Caco-2 (cell line): Measurements from ENCODE around the gene HERPUD2. TPM values are rescaled to one million over a fixed set of nuclear protein-coding genes. Genes with fewer than 3 reads are reported as not detected.
A peak's percentile ranks its signal among the peaks of the same experiment; 100 is the strongest.

ENCODE experiments used
- BruUV-seq: library from RNA; stranded (reverse); fragments of 400-500 nt; replicated peaks from 2 replicates; lab custom pipeline; 2021; lab: Mats Ljungman, UMichigan
- CTCF ChIA-PET: fragments of 300-600 bp; sonication (Branson Sonifier 250); formaldehyde crosslinking; loops from one replicate; lab custom pipeline; 2022; ENCODE audit warnings: antibody characterized with exemption; lab: Charles Lee
- POLR2A ChIA-PET: fragments of 300-600 bp; sonication (Branson Sonifier 250); formaldehyde crosslinking; loops from one replicate; lab custom pipeline; 2022; ENCODE audit warnings: antibody characterized with exemption; lab: Charles Lee
- DNase-seq, 2 experiments: peaks; one replicate each; pipeline versions ENCODE4 v3.0.0 to v3.0.0-alpha.2; 2020 to 2022
- H3K27me3 ChIP-seq: replicated peaks from 2 replicates; pipeline ENCODE4 v1.6.0; 2011; ENCODE audit warnings: low read length; ENCODE audit not compliant: control insufficient read depth, insufficient read depth
- H3K36me3 ChIP-seq: 2 replicates; pipeline ENCODE4 v1.5.1; 2011; ENCODE audit warnings: low read length; ENCODE audit not compliant: control insufficient read depth, insufficient read depth
- H3K4me1 ChIP-seq: fragments of 250-450 bp; sonication (Bioruptor Pico); 2 replicates; pipeline ENCODE4 v1.5.1; 2020; ENCODE audit warnings: mild to moderate bottlenecking
- H3K4me3 ChIP-seq: 2 replicates; pipeline ENCODE4 v1.5.1; 2011; ENCODE audit warnings: low read depth, mild to moderate bottlenecking, control low read depth, low read length
- H3K9me3 ChIP-seq: fragments of 250-450 bp; sonication (Bioruptor Pico); 2 replicates; pipeline ENCODE4 v1.5.1; 2020; ENCODE audit warnings: mild to moderate bottlenecking, moderate library complexity
- H3K27ac Mint-ChIP-seq: one replicate; pipeline ENCODE4 v1.8.0; 2022; ENCODE audit warnings: mixed read lengths; ENCODE audit not compliant: unreplicated experiment
- H3K27me3 Mint-ChIP-seq: one replicate; pipeline ENCODE4 v1.8.0; 2022; ENCODE audit warnings: mixed read lengths; ENCODE audit not compliant: insufficient read depth, unreplicated experiment
- H3K36me3 Mint-ChIP-seq: one replicate; pipeline ENCODE4 v1.8.0; 2022; ENCODE audit warnings: mild to moderate bottlenecking, mixed read lengths; ENCODE audit not compliant: insufficient read depth, unreplicated experiment
- H3K4me1 Mint-ChIP-seq: one replicate; pipeline ENCODE4 v1.8.0; 2022; ENCODE audit warnings: low read depth, mixed read lengths; ENCODE audit not compliant: unreplicated experiment
- H3K4me3 Mint-ChIP-seq: one replicate; pipeline ENCODE4 v1.8.0; 2022; ENCODE audit warnings: mild to moderate bottlenecking, moderate library complexity, mixed read lengths; ENCODE audit not compliant: unreplicated experiment
- H3K9me3 Mint-ChIP-seq: one replicate; pipeline ENCODE4 v1.8.0; 2022; ENCODE audit warnings: mixed read lengths; ENCODE audit not compliant: unreplicated experiment
- intact Hi-C: fragments of 100-400 bp; cut with micrococcal nuclease; formaldehyde crosslinking; loops from one replicate; pipeline ENCODE4 v1.10.0; 2022; ENCODE audit not compliant: unreplicated experiment
- total RNA-seq: library from RNA; stranded (reverse); gene quantifications from 2 replicates; pipeline ENCODE4 v1.2.3, GENCODE V29; 2022
- TF ChIP-seq, protein P1 (sequence below), 2 experiments: fragments of 200-600 bp in 1 of 2; IDR thresholded peaks; 1 replicate in 1 of 2; 2 replicates in 1 of 2; pipeline versions ENCODE4 v1.5.1 to v1.8.0; 2011 to 2022; ENCODE audit warnings: antibody characterized with exemption in 1 of 2, control low read depth in 1 of 2, inconsistent platforms in 1 of 2, low read depth in 1 of 2, low read length in 1 of 2, mild to moderate bottlenecking in 1 of 2, moderate library complexity in 1 of 2; ENCODE audit not compliant: insufficient read depth in 1 of 2, severe bottlenecking in 1 of 2, unreplicated experiment in 1 of 2

Gene HERPUD2
- total RNA-seq, 1 experiment from 2014 or later = 25.2 TPM

DNA sequence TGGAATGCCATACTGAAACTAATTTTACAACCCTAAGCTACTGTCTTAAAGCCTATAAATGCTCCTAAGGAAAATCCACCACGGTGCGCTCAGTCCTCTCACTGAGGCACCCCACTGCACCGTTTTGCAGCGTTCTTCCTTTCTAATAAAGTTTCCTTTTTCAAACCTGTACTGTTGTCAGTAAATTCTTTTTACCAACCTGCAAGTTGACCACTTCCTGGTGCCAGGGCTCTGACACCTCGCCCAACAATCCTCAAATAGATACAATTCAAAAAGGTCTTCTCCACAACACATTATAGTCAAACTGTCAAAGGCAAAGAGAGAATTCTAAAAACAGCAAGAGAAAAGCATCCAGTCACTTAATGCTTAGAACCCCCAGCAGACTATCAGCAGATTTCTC, 42.8 kb downstream of the HERPUD2 start:
- ChIA-PET POLR2A (no interaction called here), CTCF (no interaction called here)
- H3K4me3 Mint-ChIP-seq = no peak overlapping the region
- TF ChIP-seq, protein P1, sequence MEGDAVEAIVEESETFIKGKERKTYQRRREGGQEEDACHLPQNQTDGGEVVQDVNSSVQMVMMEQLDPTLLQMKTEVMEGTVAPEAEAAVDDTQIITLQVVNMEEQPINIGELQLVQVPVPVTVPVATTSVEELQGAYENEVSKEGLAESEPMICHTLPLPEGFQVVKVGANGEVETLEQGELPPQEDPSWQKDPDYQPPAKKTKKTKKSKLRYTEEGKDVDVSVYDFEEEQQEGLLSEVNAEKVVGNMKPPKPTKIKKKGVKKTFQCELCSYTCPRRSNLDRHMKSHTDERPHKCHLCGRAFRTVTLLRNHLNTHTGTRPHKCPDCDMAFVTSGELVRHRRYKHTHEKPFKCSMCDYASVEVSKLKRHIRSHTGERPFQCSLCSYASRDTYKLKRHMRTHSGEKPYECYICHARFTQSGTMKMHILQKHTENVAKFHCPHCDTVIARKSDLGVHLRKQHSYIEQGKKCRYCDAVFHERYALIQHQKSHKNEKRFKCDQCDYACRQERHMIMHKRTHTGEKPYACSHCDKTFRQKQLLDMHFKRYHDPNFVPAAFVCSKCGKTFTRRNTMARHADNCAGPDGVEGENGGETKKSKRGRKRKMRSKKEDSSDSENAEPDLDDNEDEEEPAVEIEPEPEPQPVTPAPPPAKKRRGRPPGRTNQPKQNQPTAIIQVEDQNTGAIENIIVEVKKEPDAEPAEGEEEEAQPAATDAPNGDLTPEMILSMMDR (IDR thresholded peaks at IDR 0.05; ENCODE audit: insufficient read depth in 1 of 2, low read depth in 1 of 2, low read length in 1 of 2, severe bottlenecking in 1 of 2, unreplicated experiment in 1 of 2) = no peak
- peaks cover 42% of the 10 kb centered on the region for H3K4me1 Mint-ChIP-seq
- no peaks in the 10 kb centered on the region for H3K27me3 ChIP-seq
- intact Hi-C loops = no loop called here
- H3K36me3 ChIP-seq = 0 out of 2 replicates have a peak, but pooled peaks cover 2% of the 10 kb centered on the region
- no peak for DNase-seq
- H3K27me3 Mint-ChIP-seq = no peaks in the 10 kb centered on the region
- H3K36me3 Mint-ChIP-seq = peaks cover 20% of the 10 kb centered on the region
- H3K4me1 ChIP-seq = peaks cover 58% of the 10 kb centered on the region
- H3K9me3 ChIP-seq = peaks cover 7% of the 10 kb centered on the region
- peak overlapping the region; percentile 2 for H3K27ac Mint-ChIP-seq
- BruUV-seq = no TSS peak
- H3K9me3 Mint-ChIP-seq = peaks cover 26% of the 10 kb centered on the region
- H3K4me3 ChIP-seq = no peak overlapping the region

DNA sequence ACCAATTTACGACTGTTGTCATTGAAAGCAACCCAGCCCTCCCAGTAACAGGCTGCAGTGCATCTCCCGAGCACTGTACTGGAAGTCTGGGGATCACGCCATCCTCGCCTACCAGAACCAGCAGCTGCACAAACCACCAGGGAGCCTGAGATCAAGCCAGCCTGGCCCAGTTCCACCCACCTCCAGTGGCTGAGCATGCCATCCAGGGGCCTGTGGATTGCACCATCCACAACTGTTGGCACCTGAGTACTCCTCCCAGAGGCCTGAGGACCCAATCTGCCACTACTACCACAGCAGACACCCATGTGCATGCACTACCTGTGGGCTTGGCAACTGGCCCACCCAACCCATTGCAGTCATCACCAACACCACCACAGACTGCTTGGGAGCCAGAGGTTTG, 44.2 kb downstream of the HERPUD2 start:
- peaks cover 7% of the 10 kb centered on the region for H3K9me3 ChIP-seq
- H3K36me3 Mint-ChIP-seq = peaks cover 20% of the 10 kb centered on the region
- CTCF ChIA-PET = no interaction called here

DNA sequence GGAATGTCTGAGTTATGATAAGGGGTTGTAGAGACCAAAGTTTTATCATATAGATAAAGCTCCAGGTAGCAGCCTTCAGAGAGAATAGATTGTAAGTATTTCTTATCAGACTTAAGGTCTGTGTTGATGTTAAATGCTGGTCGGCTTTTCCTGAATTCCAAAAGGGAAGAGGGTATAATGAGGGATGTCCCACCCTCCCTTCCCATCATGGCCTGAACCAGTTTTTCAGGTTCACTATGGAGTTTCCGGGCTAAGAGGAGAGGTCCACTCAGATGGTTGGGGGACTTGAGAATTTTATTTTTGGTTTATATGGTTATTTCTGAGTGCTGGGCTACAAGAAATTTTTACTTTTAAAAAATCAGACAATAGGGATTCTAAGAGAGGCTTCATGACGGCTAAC, 45.2 kb downstream of the HERPUD2 start:
- Histone ChIP-seq H3K9me3 (peaks cover 7% of the 10 kb centered on the region), H3K4me1 (peaks cover 65% of the 10 kb centered on the region), H3K4me3 (no peak overlapping the region), H3K27me3 (no peaks in the 10 kb centered on the region), H3K36me3 (0 out of 2 replicates have a peak, but pooled peaks cover 2% of the 10 kb centered on the region)
- H3K36me3 Mint-ChIP-seq = peaks cover 13% of the 10 kb centered on the region
- peak overlapping the region; percentile 32 for H3K27ac Mint-ChIP-seq
- peaks cover 53% of the 10 kb centered on the region for H3K4me1 Mint-ChIP-seq
- CTCF ChIA-PET = no interaction called here
- H3K27me3 Mint-ChIP-seq = no peaks in the 10 kb centered on the region
- peak overlapping the region; percentile 0 for H3K4me3 Mint-ChIP-seq
- peak in 1 of 2 experiments; percentile 47 for DNase-seq
- BruUV-seq = no TSS peak
- POLR2A ChIA-PET = no interaction called here
- H3K9me3 Mint-ChIP-seq = peaks cover 26% of the 10 kb centered on the region
- intact Hi-C loops = no loop called here
- TF ChIP-seq, protein P1 (IDR thresholded peaks at IDR 0.05; ENCODE audit: insufficient read depth in 1 of 2, low read depth in 1 of 2, low read length in 1 of 2, severe bottlenecking in 1 of 2, unreplicated experiment in 1 of 2) = no peak

More for the DNA sequence above, 44.2 kb downstream of the HERPUD2 start:
- Mint-ChIP-seq H3K4me1 (peaks cover 53% of the 10 kb centered on the region), H3K4me3 (no peak overlapping the region), H3K27me3 (no peaks in the 10 kb centered on the region), H3K9me3 (peaks cover 26% of the 10 kb centered on the region), H3K27ac (peak overlapping the region; percentile 80)
- TF ChIP-seq, protein P1 (IDR thresholded peaks at IDR 0.05; ENCODE audit: insufficient read depth in 1 of 2, low read depth in 1 of 2, low read length in 1 of 2, severe bottlenecking in 1 of 2, unreplicated experiment in 1 of 2) = no peak
- H3K36me3 ChIP-seq = 0 out of 2 replicates have a peak, but pooled peaks cover 2% of the 10 kb centered on the region
- no peak overlapping the region for H3K4me3 ChIP-seq
- POLR2A ChIA-PET = no interaction called here
- no TSS peak for BruUV-seq
- H3K27me3 ChIP-seq = no peaks in the 10 kb centered on the region
- intact Hi-C loops = no loop called here
- no peak for DNase-seq
- H3K4me1 ChIP-seq = peaks cover 65% of the 10 kb centered on the region
